GM21576 (cell line): ENCODE data around the gene COL15A1.

Experiments used
- ATAC-seq: cut with Tn5 transposase; IDR thresholded peaks from one replicate; pipeline ENCODE4 v1.9.1; 2021; ENCODE audit warnings: mild to moderate bottlenecking, moderate library complexity; ENCODE audit not compliant: unreplicated experiment

Gene COL15A1

GRCh38 chr9:99030092-99030511 is 86.4 kb downstream of the COL15A1 start:
- ATAC-seq: no peak

GRCh38 chr9:99030610-99031109 is 87.0 kb downstream of the COL15A1 start:
- ATAC-seq: no peak

GRCh38 chr9:99031319-99031718 is 87.6 kb downstream of the COL15A1 start:
- ATAC-seq: no peak

- ATAC-seq: no peak
Measured at GRCh38 chr9:99031994-99032393, 88.3 kb downstream of the COL15A1 start.

GRCh38 chr9:99034149-99034548 is 90.4 kb downstream of the COL15A1 start:
- no peak for ATAC-seq

- ATAC-seq: no peak
Measured at GRCh38 chr9:99035313-99035712, 91.6 kb downstream of the COL15A1 start.

GRCh38 chr9:99037769-99038483 is 94.2 kb downstream of the COL15A1 start:
- ATAC-seq: no peak

- ATAC-seq: no peak
Measured at GRCh38 chr9:99038484-99038820, 94.7 kb downstream of the COL15A1 start.

- peak; percentile 58 for ATAC-seq
Measured at GRCh38 chr9:99039505-99040182, 95.9 kb downstream of the COL15A1 start.

GRCh38 chr9:99040251-99040900 is 96.7 kb downstream of the COL15A1 start:
- no peak for ATAC-seq

GRCh38 chr9:99040911-99041582 is 97.3 kb downstream of the COL15A1 start:
- ATAC-seq: no peak

- no peak for ATAC-seq
Measured at GRCh38 chr9:99041618-99042017, 97.9 kb downstream of the COL15A1 start.

GRCh38 chr9:99042620-99043019 is 98.9 kb downstream of the COL15A1 start:
- no peak for ATAC-seq

- no peak for ATAC-seq
Measured at GRCh38 chr9:99044827-99045226, 101.1 kb downstream of the COL15A1 start.

GRCh38 chr9:99046068-99046467 is 102.4 kb downstream of the COL15A1 start:
- ATAC-seq: no peak

GRCh38 chr9:99046542-99047071 is 102.9 kb downstream of the COL15A1 start:
- ATAC-seq: no peak

- no peak for ATAC-seq
Measured at GRCh38 chr9:99049228-99049627, 105.5 kb downstream of the COL15A1 start.

GRCh38 chr9:99049641-99050040 is 105.9 kb downstream of the COL15A1 start:
- no peak for ATAC-seq

- no peak for ATAC-seq
Measured at GRCh38 chr9:99050292-99050911, 106.7 kb downstream of the COL15A1 start.

- no peak for ATAC-seq
Measured at GRCh38 chr9:99050924-99051323, 107.2 kb downstream of the COL15A1 start.

GRCh38 chr9:99051406-99051805 is 107.7 kb downstream of the COL15A1 start:
- no peak for ATAC-seq
